IPS-NIHi11 (cell line): ENCODE measurements around the gene IGFL2.
"Not testable (repeated sequence)": the region's sequence is repeated elsewhere in the genome, so short reads cannot be mapped to it uniquely, and the experiment has no call there.

ENCODE experiments used
- DNase-seq: peaks from one replicate; pipeline ENCODE4 v3.0.0; 2012; ENCODE audit warnings: mixed read lengths, low spot score

The IGFL2 gene

DNA sequence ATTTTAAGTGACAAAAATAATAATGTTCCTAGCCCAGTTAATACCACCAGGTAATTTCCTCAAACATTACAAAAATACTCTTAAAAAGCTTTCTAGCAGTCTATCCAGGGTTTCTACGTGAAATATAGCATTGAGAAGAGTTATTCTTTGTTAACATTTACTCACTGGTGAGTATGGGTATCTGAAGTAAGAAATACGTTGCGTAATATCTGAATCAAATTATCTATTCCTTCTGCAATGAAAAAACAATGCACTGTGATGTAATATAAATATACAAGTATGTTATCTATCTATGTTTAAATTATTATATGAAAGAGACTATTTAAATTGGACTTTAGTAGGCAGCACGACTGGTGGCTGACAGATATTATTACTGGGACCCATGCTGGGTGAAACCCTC is 5.7 kb upstream of the IGFL2 start:
- no peak for DNase-seq

DNA sequence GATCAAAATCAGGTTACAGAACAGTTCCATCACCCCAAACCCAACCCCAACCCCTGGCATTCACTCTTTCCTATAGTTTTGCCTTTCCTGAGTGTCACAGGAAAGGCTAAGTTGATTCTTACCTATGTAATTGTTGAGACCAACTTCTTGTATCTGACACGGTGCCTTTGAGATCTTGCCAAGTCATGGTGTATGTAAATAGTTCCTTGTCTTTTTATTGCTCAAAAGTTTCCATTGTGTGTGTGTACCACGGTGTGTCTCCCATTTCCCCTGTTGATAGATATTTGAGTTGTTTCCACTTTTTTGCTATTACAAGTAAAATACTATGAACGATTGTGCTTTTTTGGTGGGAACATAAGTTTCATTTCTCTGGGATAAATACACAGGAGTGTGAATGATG is 3.3 kb upstream of the IGFL2 start:
- DNase-seq: no peak

DNA sequence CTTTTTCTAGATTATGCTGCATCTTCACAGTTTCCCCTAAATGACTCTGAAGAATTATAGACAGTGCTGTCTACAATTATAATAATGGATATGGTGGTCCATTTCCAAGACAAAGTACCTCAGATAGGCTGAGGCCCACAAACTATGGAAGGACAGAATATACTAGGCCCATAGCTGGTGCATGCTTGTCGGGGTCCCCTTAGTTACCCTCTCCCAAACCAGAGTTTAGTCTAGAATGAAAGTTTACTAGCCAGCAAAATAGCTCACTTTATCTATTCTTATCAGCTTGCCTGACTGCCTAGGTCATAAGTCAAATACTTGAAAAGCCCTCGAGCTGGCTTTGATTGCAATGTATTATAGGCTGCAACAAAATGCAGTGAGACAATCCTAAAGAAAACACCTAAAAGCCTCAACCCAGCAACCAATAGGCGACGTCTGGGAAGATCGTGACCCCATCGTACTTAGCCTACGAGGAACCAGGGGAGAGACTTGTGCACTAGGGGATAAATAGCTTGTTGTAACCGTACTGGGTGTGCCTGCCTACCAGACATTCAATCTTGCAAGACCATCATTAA is 785 bp upstream of the IGFL2 start:
- DNase-seq: no peak

DNA sequence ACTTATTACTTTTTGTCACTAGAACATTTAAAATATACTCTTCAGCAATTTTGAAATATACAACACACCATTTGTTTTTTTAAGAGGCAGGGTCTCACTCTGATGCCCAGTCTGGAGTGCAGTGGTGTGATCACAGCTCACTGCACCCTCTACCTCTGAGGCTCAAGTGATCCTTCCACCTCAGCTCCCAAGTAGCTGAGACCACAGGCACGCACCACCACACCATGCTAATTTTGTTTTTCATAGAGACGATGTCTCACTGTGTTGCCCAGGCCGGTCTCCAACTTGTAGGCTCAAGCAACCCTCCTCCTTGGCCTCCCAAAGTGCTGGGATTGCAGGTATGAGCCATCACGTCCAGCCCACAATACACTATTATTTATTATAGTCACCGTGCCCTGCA is 2.6 kb downstream of the IGFL2 start:
- no peak for DNase-seq

DNA sequence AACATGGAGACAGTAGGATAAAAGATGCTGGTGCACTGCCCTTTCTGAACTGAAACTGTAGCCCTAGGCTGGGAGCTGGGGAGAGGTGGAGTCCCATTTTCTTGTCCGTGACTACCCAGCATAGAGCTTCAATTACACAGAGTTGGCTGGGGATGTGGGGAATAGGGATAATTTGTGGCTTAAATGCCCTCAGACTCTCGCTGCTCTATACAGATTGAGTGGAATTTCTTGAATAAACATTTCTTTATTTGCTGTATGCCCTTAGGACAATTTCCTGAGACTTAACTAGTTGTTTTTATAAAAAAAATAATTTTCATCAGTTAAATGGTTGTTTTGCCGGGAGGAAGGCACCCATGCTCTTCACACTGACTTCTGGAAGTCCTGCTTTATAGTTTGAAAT is 7.2 kb downstream of the IGFL2 start:
- no peak for DNase-seq

DNA sequence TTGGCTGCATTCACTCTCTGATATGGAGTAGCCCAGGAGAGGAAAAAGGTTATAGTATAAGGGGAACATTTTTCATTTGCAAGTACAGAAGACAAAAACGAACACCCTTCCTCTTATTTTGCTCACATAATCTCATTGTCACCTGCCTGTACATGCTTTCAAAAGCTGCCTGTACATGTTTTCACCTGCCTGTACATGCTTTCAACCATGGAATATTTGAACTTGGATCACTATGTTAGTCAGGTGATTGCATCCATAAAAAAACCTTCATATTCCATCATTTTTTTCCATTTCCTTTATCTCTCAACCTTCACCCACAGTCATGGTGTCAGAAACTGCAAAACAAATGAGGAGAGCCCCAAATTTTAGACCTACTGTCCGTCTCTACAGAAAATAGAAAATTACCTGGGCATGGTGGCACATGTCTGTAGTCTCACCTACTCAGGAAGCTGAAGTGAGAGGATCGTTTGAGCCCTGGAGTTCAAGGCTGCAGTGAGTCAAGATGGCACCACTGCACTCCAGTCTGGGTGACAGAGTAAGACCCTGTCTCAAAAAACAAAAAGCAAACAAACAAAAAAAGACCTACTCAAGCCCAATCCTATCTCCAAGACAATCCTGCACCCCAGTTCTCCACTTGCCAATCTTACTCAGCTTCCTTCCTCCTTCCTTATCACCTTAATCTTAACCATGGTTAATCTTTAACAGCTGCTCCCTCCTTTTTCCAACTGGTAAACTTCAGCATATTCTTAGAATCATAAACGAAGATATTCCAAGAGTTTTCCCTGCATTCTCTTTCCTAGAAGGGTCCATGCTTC is 11.6 kb downstream of the IGFL2 start:
- no peak for DNase-seq

DNA sequence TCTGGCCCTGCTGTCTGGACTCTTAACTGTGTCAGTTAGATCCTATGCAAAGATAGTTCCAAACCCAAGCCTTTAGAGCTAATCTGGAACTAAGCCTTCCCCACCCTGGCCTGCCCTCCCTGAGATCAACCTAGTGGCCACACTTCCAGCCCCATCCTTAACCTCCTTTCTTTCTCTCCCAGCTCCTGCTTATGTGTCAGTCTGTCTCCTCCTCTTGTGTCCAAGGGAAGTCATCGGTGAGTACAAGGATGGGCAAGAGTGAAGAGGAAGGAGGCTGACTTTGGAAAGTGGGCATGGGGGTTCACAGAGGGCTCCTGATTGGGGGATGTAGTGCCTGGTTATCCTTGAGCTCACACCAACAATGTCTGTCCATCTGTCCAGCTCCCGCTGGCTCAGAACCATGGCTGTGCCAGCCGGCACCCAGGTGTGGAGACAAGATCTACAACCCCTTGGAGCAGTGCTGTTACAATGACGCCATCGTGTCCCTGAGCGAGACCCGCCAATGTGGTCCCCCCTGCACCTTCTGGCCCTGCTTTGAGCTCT is 12.3 kb downstream of the IGFL2 start:
- DNase-seq: no peak

DNA sequence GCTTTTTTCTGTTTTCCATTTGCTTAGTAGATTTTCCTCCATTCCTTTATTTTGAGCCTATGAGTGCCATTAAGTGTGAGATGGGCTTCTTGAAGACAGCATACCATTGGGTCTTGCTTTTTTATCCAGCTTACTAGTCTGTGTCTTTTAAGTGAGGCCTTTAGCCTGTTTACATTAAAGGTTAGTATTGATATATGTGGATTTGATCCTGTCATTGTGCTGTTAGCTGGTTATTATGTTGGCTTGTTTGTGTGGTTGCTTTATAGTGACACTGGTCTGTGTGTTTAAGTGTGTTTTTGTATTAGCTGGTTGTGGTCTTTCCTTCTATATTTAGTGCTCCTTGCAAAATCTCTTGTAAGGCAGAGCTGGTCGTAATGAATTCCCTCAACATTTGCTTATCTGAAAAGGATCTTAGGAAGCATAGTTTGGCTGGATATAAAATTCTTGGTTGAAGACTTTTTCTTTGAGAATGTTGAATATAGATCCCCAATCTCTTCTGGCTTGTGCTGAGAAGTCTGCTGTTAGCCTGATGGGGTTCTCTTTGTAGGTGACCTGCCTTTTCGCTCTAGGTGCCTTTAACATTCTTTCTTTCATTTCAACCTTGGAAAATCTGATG is 13.7 kb downstream of the IGFL2 start:
- DNase-seq: not testable (repeated sequence)

DNA sequence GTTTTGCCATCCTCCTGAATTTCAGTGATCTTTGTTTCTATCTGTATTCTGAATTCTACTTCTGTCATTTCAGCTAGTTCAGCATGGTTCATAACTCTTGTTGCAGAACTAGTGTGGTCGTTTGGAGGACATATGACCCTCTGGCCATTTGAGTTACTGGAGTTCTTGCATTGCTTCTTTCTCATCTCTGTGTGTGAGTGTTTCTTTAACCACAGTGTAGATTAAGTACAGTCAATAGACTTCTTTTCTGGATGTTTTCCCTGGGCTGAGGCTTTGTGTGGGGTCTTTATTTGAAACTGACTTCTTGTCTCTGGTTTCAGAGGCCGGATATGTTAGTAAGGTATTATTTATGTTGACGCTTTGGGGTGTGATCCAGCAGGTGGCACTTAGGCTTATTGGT is 14.7 kb downstream of the IGFL2 start:
- DNase-seq: no peak

DNA sequence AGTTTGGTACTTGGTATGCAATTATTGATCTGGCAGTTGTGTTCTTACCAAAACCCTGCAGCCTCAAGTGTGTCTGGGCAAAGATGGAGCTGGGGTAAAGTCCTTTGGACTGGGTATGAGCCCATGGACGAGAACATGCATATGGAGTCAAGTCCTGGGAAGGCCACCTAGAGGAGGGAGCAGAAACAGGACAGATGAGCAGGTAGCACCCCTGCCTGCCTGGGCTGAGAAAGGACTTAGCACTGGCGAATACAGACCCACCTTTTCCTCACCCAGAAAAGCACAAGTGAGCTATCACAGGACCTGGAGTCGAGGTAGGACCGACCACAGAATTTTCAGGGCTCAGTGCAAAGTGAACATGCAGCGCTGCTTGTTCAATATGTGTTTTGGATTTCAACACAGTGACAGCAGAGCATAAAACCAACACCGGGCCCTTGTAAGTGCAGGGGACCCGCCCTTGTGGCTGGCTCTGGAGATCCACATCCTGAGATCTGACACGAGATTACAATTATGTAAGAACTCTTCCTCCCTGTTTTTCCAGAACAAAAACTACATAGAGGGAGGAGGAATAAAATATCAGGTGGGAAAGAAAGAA is 25.9 kb downstream of the IGFL2 start:
- peak; percentile 32 for DNase-seq

DNA sequence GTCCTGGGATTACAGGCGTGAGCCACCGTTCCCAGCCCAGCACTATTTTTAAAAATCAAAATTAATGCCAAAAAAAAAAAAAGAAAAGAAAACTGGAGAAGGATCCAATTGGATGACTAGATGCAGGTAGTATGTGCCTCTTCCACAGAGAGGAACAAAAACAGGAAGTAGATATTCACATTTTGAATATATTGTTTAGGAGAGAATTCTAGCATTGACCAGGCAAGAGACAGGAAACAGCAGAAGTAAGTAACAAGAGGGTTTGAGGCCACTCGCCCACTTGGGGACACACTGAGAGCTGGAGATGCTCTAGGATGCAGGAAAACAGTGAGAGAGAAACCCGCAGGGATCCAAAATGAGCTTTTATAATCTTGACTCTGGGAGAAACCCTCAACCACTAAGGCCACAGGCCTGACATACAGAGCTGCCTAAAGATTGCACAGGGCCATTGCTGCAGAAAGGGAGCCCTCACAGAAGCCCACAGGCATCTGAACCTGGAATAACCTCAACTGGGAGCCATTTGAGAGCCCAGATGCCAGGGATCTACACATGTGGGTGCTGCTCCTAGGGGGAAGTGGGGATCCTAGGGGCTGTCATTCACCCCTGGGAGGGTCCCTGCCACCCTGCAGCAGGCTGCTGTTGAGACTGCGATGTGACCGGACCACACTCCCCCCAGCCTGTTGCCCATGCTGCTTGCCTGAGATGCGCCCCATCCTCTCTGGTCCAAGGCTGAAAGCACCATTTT is 28.2 kb downstream of the IGFL2 start:
- no peak for DNase-seq

DNA sequence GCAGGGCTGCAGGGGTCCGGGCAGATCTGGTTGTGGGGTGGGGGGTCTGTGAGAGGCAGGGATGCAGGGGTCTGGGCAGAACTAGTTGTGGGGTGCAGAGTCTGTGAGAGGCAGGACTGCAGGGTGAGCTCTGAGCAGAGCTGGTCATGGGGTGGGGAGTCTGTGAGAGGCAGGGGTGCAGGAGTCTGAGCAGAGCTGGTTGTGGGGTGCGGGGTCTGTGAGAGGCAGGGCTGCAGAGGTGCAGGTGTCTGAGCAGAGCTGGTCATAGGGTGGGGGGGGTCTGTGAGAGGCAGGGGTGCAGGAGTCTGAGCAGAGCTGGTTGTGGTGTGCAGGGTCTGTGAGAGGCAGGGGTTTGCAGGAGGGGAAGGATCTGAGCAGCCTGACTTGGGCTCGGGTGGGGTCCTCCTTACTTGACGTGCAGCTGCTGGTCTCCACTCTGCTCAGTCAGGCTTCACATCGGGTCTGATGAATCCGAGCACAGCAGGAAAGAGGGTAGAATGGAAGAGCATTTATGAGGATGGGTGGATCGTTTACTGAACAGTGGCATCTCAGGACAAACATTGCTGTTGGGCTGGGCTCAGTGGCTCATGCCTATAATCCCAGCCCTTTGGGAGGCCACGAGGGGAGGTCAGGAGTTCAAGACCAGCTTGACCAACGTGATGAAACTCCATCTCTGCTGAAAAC is 31.2 kb downstream of the IGFL2 start:
- no peak for DNase-seq

DNA sequence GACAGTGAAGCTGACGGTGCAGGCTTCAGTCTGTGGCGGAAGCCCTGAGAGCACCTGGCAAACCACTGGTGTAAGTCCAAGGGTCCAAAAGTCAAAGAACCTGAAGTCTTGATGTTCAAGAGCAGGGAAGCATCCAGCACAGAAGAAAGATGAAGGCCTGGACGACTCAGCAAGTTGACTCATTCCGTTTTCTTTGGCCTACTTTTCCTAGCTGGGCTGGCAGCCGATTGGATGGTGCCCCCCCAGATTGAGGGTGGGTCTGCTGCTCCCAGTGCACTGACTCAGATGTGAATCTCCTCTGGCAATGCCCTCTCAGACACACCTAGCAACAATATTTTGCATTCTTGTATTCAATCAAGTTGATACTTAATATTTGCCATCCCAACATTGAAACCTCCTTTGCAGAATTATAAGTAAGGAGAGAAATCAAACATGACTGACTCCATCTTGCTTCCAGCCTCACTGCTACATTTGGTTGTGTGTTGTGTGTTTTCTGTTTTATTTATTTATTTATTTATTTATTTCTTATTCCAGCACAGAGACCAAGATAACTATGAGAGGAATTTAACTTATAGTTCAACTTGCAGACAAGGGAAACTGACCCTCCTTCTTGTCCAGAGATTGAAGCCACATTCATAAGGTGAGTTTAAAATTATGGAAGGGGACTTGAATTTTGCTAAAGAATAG is 32.8 kb downstream of the IGFL2 start:
- DNase-seq: no peak

DNA sequence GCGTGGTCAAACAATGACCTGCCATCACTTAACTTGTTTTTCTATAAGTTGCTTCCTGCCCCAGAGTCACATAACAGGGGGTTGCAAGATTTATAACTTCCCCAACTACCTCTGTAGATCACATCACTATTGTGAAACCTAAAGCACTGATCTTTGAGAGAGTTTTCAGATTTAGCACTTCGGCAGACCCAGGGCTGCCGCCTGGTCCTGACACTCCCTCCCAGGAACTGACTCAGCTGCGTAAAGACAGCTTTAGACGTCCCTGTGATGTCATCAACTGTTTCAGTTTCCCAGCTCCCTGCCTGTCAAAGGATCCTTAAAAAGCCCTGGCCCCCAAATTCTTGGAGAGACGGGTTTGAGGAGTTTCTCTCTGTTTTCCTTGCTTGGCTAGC is 33.3 kb downstream of the IGFL2 start:
- no peak for DNase-seq

DNA sequence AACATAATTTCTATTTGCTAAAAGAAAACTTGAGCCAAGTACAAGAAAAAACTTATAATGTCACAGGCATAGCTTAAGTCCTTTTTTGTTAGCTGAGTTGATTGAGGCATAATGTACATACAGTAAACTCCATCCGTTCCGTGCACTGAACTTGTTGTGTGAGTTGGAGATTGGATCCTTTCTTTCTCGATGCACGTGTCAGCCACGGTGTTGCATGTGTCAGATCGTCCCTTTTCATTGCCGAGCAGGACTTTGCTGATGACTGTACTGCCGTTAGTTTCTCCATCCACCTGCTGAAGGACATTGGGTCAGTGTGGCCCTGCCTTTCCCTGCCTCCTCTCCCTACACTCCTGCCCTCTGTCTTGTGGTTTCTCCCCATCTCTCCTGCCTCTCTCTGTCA is 34.4 kb downstream of the IGFL2 start:
- no peak for DNase-seq

DNA sequence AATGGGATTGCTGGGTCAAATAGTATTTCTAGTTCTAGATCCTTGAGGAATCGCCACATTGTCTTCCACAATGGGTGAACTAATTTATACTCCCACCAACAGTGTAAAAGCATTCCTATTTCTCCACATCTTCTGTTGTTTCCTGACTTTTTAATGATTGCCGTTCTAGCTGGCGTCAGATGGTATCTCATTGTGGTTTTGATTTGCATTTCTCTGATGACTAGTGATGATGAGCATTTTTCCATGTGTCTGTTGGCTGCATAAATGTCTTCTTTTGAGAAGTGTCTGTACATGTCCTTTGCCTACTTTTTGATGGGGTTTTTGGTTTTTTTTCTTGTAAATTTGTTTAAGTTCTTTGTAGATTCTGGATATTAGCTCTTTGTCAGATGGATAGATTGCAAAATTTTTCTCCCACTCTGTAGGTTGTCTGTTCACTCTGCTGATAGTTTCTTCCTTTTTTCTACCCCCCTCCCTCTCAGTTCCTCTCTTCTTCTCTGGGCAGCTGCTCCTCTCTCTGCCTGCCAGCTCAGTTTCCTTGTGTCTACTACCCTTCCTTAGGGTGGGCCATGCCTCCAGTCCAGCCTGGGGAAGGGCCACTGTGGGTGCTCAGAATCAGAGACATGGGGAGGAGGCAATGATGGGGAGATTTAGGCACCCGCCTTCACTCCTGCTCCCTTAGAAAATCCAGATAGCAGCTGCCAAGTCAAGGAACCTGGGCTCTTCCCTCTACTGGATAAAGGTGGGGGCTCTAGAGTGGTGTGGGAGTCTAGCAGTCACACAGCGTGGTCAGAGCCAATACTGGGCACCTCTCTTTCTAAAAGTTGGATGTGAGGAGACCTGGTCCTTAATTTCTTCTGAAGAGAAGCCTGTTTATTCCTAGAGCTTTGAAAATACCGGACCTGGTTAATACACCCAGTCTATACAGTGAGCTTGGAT is 37.0 kb downstream of the IGFL2 start:
- not testable (repeated sequence) for DNase-seq

DNA sequence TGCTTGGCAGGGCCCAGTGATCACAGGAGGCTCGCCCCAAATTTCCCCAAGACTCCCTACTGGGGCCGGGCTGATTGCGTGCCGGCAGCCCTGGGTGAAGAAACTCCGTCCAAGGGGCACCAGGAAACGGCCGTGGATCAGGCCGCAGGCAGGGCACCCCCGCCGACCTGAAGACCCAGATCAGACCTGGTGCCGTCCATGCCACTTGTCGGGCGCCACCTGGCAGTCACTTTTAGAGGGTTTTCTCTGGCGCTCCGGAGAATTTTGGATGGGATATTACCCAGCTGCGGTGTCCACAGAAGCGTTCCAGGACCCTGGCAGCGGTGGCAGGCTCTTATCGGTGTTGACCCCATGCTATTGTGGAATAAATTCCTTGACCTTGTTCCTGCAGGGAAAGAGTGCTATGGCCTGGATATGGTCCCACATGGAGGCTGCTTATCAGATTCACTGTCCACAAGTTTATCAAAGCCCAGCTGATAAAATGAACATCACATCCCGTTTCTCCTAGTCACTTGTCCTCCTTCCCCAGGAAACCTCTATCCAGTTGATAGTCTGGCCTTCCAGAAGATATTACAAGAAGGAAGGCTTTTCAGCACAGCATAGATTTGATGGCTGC is 38.2 kb downstream of the IGFL2 start:
- no peak for DNase-seq

DNA sequence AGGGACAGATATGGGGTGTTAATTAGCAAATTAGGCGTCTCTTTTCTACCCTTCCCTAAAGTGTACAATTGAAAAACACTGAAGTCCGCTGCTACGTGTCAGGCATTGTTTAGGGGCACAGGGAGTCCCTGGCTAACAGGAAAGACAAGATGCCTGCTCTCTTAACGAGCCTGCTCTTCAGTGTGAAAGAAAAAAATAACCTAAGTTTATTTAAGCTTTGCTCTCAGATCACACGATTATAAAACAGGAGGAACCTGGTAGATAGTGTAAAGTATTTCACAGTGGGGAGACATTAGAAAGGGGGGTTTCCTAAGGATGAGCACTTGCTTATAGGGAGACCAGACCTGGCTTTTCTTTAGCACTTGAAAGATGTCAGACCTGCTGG is 38.7 kb downstream of the IGFL2 start:
- no peak for DNase-seq
